ENCODE data around the gene TBC1D24. TPM values are rescaled to one million over a fixed set of nuclear protein-coding genes. Genes with fewer than 3 reads are reported as not detected.
A peak's percentile ranks its signal among the peaks of the same experiment; 100 is the strongest.

The TBC1D24 gene
- total and polyA plus RNA-seq, 9 of the 15 experiments (the other 6 are each of a cell fraction or from before 2014, with no cell fraction given): 1.7 to 22.6 (median 7.2) TPM

- TF ChIP-seq ARID3B (CRISPR knock-in tag; IDR thresholded peaks at IDR 0.05; ENCODE audit: borderline replicate concordance) (0 out of 2 replicates have a peak, but pooled peaks have one; percentile 12), CXXC5 (CRISPR knock-in tag; IDR thresholded peaks at IDR 0.05) (peak; percentile 87), CHD2 (IDR thresholded peaks at IDR 0.05; ENCODE audit: low read depth, low read length) (peak; percentile 73), ZBTB11 (CRISPR knock-in tag; IDR thresholded peaks at IDR 0.05) (peak in 1 of 3 experiments; percentile 62; a peak in 2 of 6 replicates), MAFF (IDR thresholded peaks at IDR 0.05; ENCODE audit: low read length) (no peak), POLR2AphosphoS5 (IDR thresholded peaks at IDR 0.05; ENCODE audit: control insufficient read depth, insufficient read depth, low read depth, low read length) (peak; percentile 34; the same call in 1 of the 2 replicates), ZNF165 (CRISPR knock-in tag; IDR thresholded peaks at IDR 0.05; ENCODE audit: borderline replicate concordance) (0 out of 2 replicates have a peak, but pooled peaks have one; percentile 22)
These were observed 45.7 kb upstream of the TBC1D24 start, which contains the start of gene CCNF (continued) for GRCh38 chr16:2429034-2429770.
